Skeletal muscle satellite cell (primary cell): ENCODE results near the gene POU2AF3. TPM values are rescaled to one million over a fixed set of nuclear protein-coding genes. Genes with fewer than 3 reads are reported as not detected.

Experiments
- H3K27me3 ChIP-seq: 2 replicates; pipeline ENCODE4 v1.7.0; 2013; ENCODE audit warnings: low read length; ENCODE audit not compliant: control insufficient read depth, insufficient read depth
- H3K36me3 ChIP-seq: 2 replicates; pipeline ENCODE4 v1.7.0; 2013; ENCODE audit warnings: mild to moderate bottlenecking, control low read depth, low read length; ENCODE audit not compliant: insufficient read depth
- H3K4me1 ChIP-seq: 2 replicates; pipeline ENCODE4 v1.7.0; 2013; ENCODE audit warnings: low read length; ENCODE audit not compliant: control insufficient read depth, insufficient read depth
- H3K4me2 ChIP-seq: 2 replicates; pipeline ENCODE4 v1.7.0; 2013; ENCODE audit warnings: mild to moderate bottlenecking, low read length
- H3K4me3 ChIP-seq: 2 replicates; pipeline ENCODE4 v1.7.0; 2013; ENCODE audit warnings: low read length
- H3K9ac ChIP-seq: 2 replicates; pipeline ENCODE4 v1.7.0; 2013; ENCODE audit warnings: mild to moderate bottlenecking, low read depth, low read length, moderate library complexity
- H3K9me3 ChIP-seq: replicated peaks from 2 replicates; pipeline ENCODE4 v1.7.0; 2013; ENCODE audit warnings: mild to moderate bottlenecking, control low read depth, low read length
- small RNA-seq: library from RNA; depleted of rRNA; stranded (forward); fragments of <200 nt; gene quantifications from one replicate; pipeline ENCODE3, GENCODE V24; 2012

POU2AF3 gene

GRCh38 chr11:111356660-111357048, 58.3 kb downstream of the POU2AF3 start:
- H3K27me3 ChIP-seq: peaks cover 13% of the 10 kb centered on the region
- H3K4me2 ChIP-seq: no peak overlapping the region
- no peak overlapping the region for H3K9ac ChIP-seq
- H3K4me3 ChIP-seq: no peak overlapping the region
- no peaks in the 10 kb centered on the region for H3K36me3 ChIP-seq
- no peaks in the 10 kb centered on the region for H3K9me3 ChIP-seq
- no peaks in the 10 kb centered on the region for H3K4me1 ChIP-seq

- peaks cover 9% of the 10 kb centered on the region for H3K27me3 ChIP-seq
- H3K4me2 ChIP-seq: no peak overlapping the region
- H3K36me3 ChIP-seq: no peaks in the 10 kb centered on the region
- H3K9ac ChIP-seq: no peak overlapping the region
- H3K4me3 ChIP-seq: no peak overlapping the region
- H3K4me1 ChIP-seq: no peaks in the 10 kb centered on the region
- no peaks in the 10 kb centered on the region for H3K9me3 ChIP-seq
Measured at GRCh38 chr11:111357150-111358037, 59.0 kb downstream of the POU2AF3 start.

Small RNA genes within 50 kb of the gene (small RNA-seq; reads per million reads assigned to genes)
- gene MIR4491: not detected
